Measurements from ENCODE around the gene MYO9A. TPM values are rescaled to one million over a fixed set of nuclear protein-coding genes. Genes with fewer than 3 reads are reported as not detected.

Gene MYO9A
- total and polyA plus RNA-seq, 10 of the 15 experiments (the other 5 are each of a cell fraction or from before 2014, with no cell fraction given), result 3.3 to 25.3 (median 12.2) TPM

- TF ChIP-seq SPI1 (IDR thresholded peaks at IDR 0.05; ENCODE audit: borderline replicate concordance, insufficient read depth, low read depth, low read length) (no peak), SMARCA5 (IDR thresholded peaks at IDR 0.05) (no peak), BCL11A (IDR thresholded peaks at IDR 0.05; ENCODE audit: low read depth, low read length) (no peak; the same call in none of the 2 replicates), POLR2A (IDR thresholded peaks at IDR 0.05; ENCODE audit: low read depth, low read length) (no peak), ZBTB4 (CRISPR knock-in tag; IDR thresholded peaks at IDR 0.05) (no peak), FOXM1 (IDR thresholded peaks at IDR 0.05; ENCODE audit: low read depth, low read length) (no peak), BCLAF1 (IDR thresholded peaks at IDR 0.05) (no peak), IRF5 (IDR thresholded peaks at IDR 0.05; ENCODE audit: borderline replicate concordance) (no peak), MTA2 (IDR thresholded peaks at IDR 0.05; ENCODE audit: low read depth) (peak; percentile 96), RAD51 (IDR thresholded peaks at IDR 0.05) (no peak), BHLHE40 (IDR thresholded peaks at IDR 0.05; ENCODE audit: borderline replicate concordance in 1 of 2, low read depth in 2 of 2, low read length in 1 of 2) (0 out of 4 replicates have a peak, but pooled peaks of 1 of the 2 experiments have one; percentile 20), EZH2 (IDR thresholded peaks at IDR 0.05; ENCODE audit: borderline replicate concordance, control insufficient read depth, low read depth, low read length) (no peak), NFIC (IDR thresholded peaks at IDR 0.05; ENCODE audit: low read depth, low read length) (peak; percentile 34; the same call in 1 of the 2 replicates), GATAD2B (conservative IDR thresholded peaks at IDR 0.05; ENCODE audit: low read depth) (no peak), NBN (IDR thresholded peaks at IDR 0.05) (peak; percentile 23; the same call in 1 of the 2 replicates), RFX5 (IDR thresholded peaks at IDR 0.05; ENCODE audit: low read depth, low read length) (no peak), RUNX3 (IDR thresholded peaks at IDR 0.05; ENCODE audit: low read length) (peak; percentile 85), ZNF217 (IDR thresholded peaks at IDR 0.05) (peak; percentile 73; the same call in 1 of the 2 replicates), ZSCAN29 (IDR thresholded peaks at IDR 0.05) (no peak), PAX8 (IDR thresholded peaks at IDR 0.05) (no peak), SREBF1 (IDR thresholded peaks at IDR 0.05; ENCODE audit: low read length) (no peak), TBL1XR1 (IDR thresholded peaks at IDR 0.05; ENCODE audit: low read depth, low read length) (peak; percentile 71), DPF2 (IDR thresholded peaks at IDR 0.05) (0 out of 2 replicates have a peak, but pooled peaks have one; percentile 28), YBX1 (IDR thresholded peaks at IDR 0.05) (no peak), ESRRA (IDR thresholded peaks at IDR 0.05; ENCODE audit: low read length) (peak; percentile 72; the same call in 1 of the 2 replicates), SP1 (IDR thresholded peaks at IDR 0.05; ENCODE audit: low read depth, low read length) (no peak), POU2F2 (IDR thresholded peaks at IDR 0.05; ENCODE audit: borderline replicate concordance, low read depth, low read length) (peak; percentile 66; the same call in 1 of the 3 replicates)
These were observed 180.2 kb downstream of the MYO9A start (continued) for GRCh38 chr15:71937650-71938311.

All from GM12878 (cell line).